Loucy (cell line): ENCODE measurements around the gene CFAP97D2.

ENCODE experiments used
- CTCF ChIP-seq: fragments of 200-600 bp; sonication (generic); conservative IDR thresholded peaks from 2 replicates; pipeline ENCODE4 v1.5.1; 2014; ENCODE audit warnings: mild to moderate bottlenecking, antibody characterized with exemption, low read length
- EZH2phosphoT487 ChIP-seq: fragments of 200-600 bp; IDR thresholded peaks from 2 replicates; pipeline ENCODE4 v1.6.1; 2018; ENCODE audit warnings: antibody characterized with exemption, mild to moderate bottlenecking, moderate library complexity, borderline replicate concordance

DNA sequence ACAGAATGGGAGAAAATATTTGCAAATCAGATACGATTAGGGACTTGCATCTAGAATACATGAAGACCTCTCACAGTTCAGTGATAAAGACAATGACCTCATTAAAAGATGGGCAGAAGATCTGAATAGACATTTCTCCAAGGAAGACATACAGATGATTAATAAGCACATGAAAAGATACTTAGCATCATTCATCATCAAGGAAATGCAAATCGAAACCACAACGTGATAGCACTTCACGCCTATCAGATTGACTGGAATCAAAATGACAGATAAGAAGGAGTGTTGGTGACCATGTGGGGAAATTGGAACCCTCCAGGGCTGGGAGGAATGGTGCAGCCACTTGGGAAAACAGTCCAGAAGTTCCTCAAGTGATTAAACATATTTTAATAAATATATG, 25.8 kb downstream of the CFAP97D2 start:
- TF ChIP-seq CTCF (no peak), EZH2phosphoT487 (no peak)
